HCT116 (cell line): Measurements from ENCODE around the gene NAA15. TPM values are rescaled to one million over a fixed set of nuclear protein-coding genes. Genes with fewer than 3 reads are reported as not detected.
"Not testable (repeated sequence)": the region's sequence is repeated elsewhere in the genome, so short reads cannot be mapped to it uniquely, and the experiment has no call there.

Source experiments
- ATAC-seq: fragments of 200-7000 bp; cut with Tn5 transposase; 2 replicates; pipeline ENCODE4 v1.9.1; 2020; ENCODE audit warnings: mild to moderate bottlenecking, moderate library complexity
- BruUV-seq: library from RNA; stranded (reverse); fragments of 400-500 nt; replicated peaks from 2 replicates; lab custom pipeline; 2021; lab: Mats Ljungman, UMichigan
- CTCF ChIA-PET: fragments of 300-600 bp; sonication (Branson Sonifier 250); formaldehyde crosslinking; loops from one replicate; lab custom pipeline; 2021; ENCODE audit warnings: antibody characterized with exemption; lab: Charles Lee
- POLR2A ChIA-PET: fragments of 300-600, 350-600 bp; sonication (Branson Sonifier 250); formaldehyde crosslinking; loops from one replicate; lab custom pipeline; 2021; ENCODE audit warnings: antibody characterized with exemption; lab: Charles Lee
- RAD21 ChIA-PET, 2 experiments: fragments of 300-600 bp; sonication (Branson Sonifier 250); formaldehyde crosslinking; loops; one replicate each; lab custom pipeline; 2023; ENCODE audit warnings: low total read pairs in 2 of 2; ENCODE audit not compliant: uncharacterized antibody in 2 of 2, unreplicated experiment in 2 of 2, low non-redundant PET in 1 of 2; lab: Charles Lee
- DNase-seq: peaks from one replicate; pipeline ENCODE4 v3.0.0-alpha.2; 2010; ENCODE audit warnings: low read depth, low spot score
- H2AFZ ChIP-seq: fragments of 200-600 bp; shearing (Covaris generic), sonication (generic); 2 replicates; pipeline ENCODE4 v1.6.1; 2017; ENCODE audit warnings: low read depth, mixed run types, mixed read lengths, antibody characterized with exemption, low read length; ENCODE audit not compliant: poor library complexity, severe bottlenecking
- H3K27ac ChIP-seq: 2 replicates; pipeline ENCODE4 v1.5.1; 2012; ENCODE audit warnings: low read depth, low read length
- H3K27me3 ChIP-seq: fragments of 200-600 bp; sonication (generic); 2 replicates; pipeline ENCODE4 v1.6.1; 2016; ENCODE audit warnings: mixed run types, low read length, mixed read lengths; ENCODE audit not compliant: insufficient read depth
- H3K36me3 ChIP-seq, 2 experiments: fragments of 200-500 bp in 1 of 2; fragments of 200-600 bp in 1 of 2; sonication (Bioruptor generic) in 1 of 2; sonication (generic) in 1 of 2; 2 replicates each; pipeline versions ENCODE4 v1.5.1 to v1.6.1; 2014 to 2016; ENCODE audit warnings: low read length in 2 of 2, inconsistent platforms in 1 of 2, mixed read lengths in 1 of 2, mixed run types in 1 of 2; ENCODE audit not compliant: insufficient read depth in 2 of 2, control insufficient read depth in 1 of 2
- H3K4me1 ChIP-seq, 2 experiments: fragments of 200-600 bp in 1 of 2; sonication (generic) in 1 of 2; 2 replicates each; pipeline versions ENCODE4 v1.5.1 to v1.6.1; 2012 to 2017; ENCODE audit warnings: low read length in 2 of 2, inconsistent platforms in 1 of 2, mild to moderate bottlenecking in 1 of 2, mixed read lengths in 1 of 2, mixed run types in 1 of 2, moderate library complexity in 1 of 2; ENCODE audit not compliant: insufficient read depth in 2 of 2, control insufficient read depth in 1 of 2
- H3K4me2 ChIP-seq: fragments of 200-600 bp; sonication (generic); 2 replicates; pipeline ENCODE4 v1.6.1; 2017; ENCODE audit warnings: mixed run types, low read length, mixed read lengths
- H3K4me3 ChIP-seq, 2 experiments: fragments of 200-600 bp in 1 of 2; sonication (generic) in 1 of 2; replicated peaks in 1 of 2; 2 replicates each; pipeline ENCODE4 v1.5.1; 2011 to 2016; ENCODE audit warnings: low read length in 2 of 2, control low read depth in 1 of 2, low read depth in 1 of 2, mild to moderate bottlenecking in 1 of 2, mixed read lengths in 1 of 2, mixed run types in 1 of 2
- H3K79me2 ChIP-seq: fragments of 200-600 bp; sonication (generic); 2 replicates; pipeline ENCODE4 v1.6.1; 2017; ENCODE audit warnings: mild to moderate bottlenecking, mixed run types, low read length, moderate library complexity, mixed read lengths; ENCODE audit not compliant: insufficient read depth
- H3K9ac ChIP-seq: fragments of 200-600 bp; sonication (generic); 2 replicates; pipeline ENCODE4 v1.6.1; 2016; ENCODE audit warnings: low read length, mixed read lengths
- H3K9me2 ChIP-seq: fragments of 200-600 bp; sonication (generic), shearing (Covaris generic); 2 replicates; pipeline ENCODE4 v1.6.1; 2017; ENCODE audit warnings: mixed run types, mild to moderate bottlenecking, moderate library complexity; ENCODE audit not compliant: insufficient read depth
- H3K9me3 ChIP-seq, 2 experiments: fragments of 200-500 bp in 1 of 2; fragments of 200-600 bp in 1 of 2; sonication (Bioruptor generic) in 1 of 2; sonication (generic) in 1 of 2; 2 replicates each; pipeline ENCODE4 v1.6.1; 2014 to 2017; ENCODE audit warnings: low read length in 2 of 2, mixed read lengths in 2 of 2, inconsistent platforms in 1 of 2, low read depth in 1 of 2, mild to moderate bottlenecking in 1 of 2, mixed run types in 1 of 2, moderate library complexity in 1 of 2; ENCODE audit not compliant: control insufficient read depth in 1 of 2, insufficient read depth in 1 of 2
- H4K20me1 ChIP-seq: fragments of 200-600 bp; sonication (generic), shearing (Covaris generic); 2 replicates; pipeline ENCODE4 v1.6.1; 2017; ENCODE audit warnings: mixed run types, mild to moderate bottlenecking, moderate library complexity; ENCODE audit not compliant: insufficient read depth
- EZH2 ChIP-seq: fragments of 200-600 bp; sonication (generic); IDR thresholded peaks from 2 replicates; pipeline ENCODE4 v1.6.1; 2017; ENCODE audit warnings: antibody characterized with exemption, mixed run types
- FOSL1 ChIP-seq: IDR thresholded peaks from 2 replicates; pipeline ENCODE4 v1.6.1; 2012; ENCODE audit warnings: low read depth
- JUND ChIP-seq: IDR thresholded peaks from 2 replicates; pipeline ENCODE4 v1.6.1; 2012
- SP1 ChIP-seq: IDR thresholded peaks from 2 replicates; pipeline ENCODE4 v1.6.1; 2012; ENCODE audit warnings: low read depth
- ZBTB33 ChIP-seq: IDR thresholded peaks from 2 replicates; pipeline ENCODE4 v1.6.1; 2011; ENCODE audit warnings: mild to moderate bottlenecking, low read length, moderate library complexity; ENCODE audit not compliant: insufficient replicate concordance; ENCODE audit errors: extremely low read depth
- ZNF274 ChIP-seq: fragments of 200-500 bp; sonication (Bioruptor generic); IDR thresholded peaks from 2 replicates; pipeline ENCODE4 v1.6.1; 2014; ENCODE audit warnings: mild to moderate bottlenecking, low read depth, low read length, inconsistent platforms
- intact Hi-C: fragments of 100-400 bp; cut with micrococcal nuclease; formaldehyde crosslinking; loops from 2 replicates; pipeline ENCODE4 v1.10.0; 2022
- total RNA-seq: library from RNA; stranded (reverse); gene quantifications from one replicate; pipeline ENCODE4 v1.2.1, GENCODE V29; 2021; ENCODE audit not compliant: unreplicated experiment

NAA15 gene
- total RNA-seq, 1 experiment from 2014 or later = 79.7 TPM

GRCh38 chr4:139319571-139319970 is 18.3 kb downstream of the NAA15 start:
- ChIA-PET RAD21 (no interaction called here), POLR2A (no interaction called here), CTCF (no interaction called here)
- peaks cover 100% of the 10 kb centered on the region for H3K79me2 ChIP-seq
- H3K4me3 ChIP-seq = no peak overlapping the region
- intact Hi-C loops = no loop called here
- no peak overlapping the region for H3K27ac ChIP-seq
- no peak overlapping the region for H3K9ac ChIP-seq
- H3K9me2 ChIP-seq = no peaks in the 10 kb centered on the region
- H3K36me3 ChIP-seq = no peaks in the 10 kb centered on the region
- H3K9me3 ChIP-seq = no peaks in the 10 kb centered on the region
- DNase-seq (no peak), ATAC-seq (no peak)
- no TSS peak for BruUV-seq
- no peaks in the 10 kb centered on the region for H3K27me3 ChIP-seq
- no peak overlapping the region for H2AFZ ChIP-seq
- H3K4me1 ChIP-seq = no peaks in the 10 kb centered on the region; a peak in 1 of 4 replicates
- H3K4me2 ChIP-seq = no peak overlapping the region
- TF ChIP-seq SP1 (no peak), EZH2 (no peak), JUND (no peak), FOSL1 (no peak), ZNF274 (no peak), ZBTB33 (no peak)
- H4K20me1 ChIP-seq = peaks cover 51% of the 10 kb centered on the region; the same call in 1 of the 2 replicates

- H3K27ac ChIP-seq, BruUV-seq, H3K9ac ChIP-seq, H3K4me1 ChIP-seq, H3K9me3 ChIP-seq, CTCF ChIA-PET, DNase-seq, ATAC-seq, H3K9me2 ChIP-seq, H3K4me3 ChIP-seq, H3K36me3 ChIP-seq, H3K4me2 ChIP-seq, intact Hi-C loops, RAD21 ChIA-PET, POLR2A ChIA-PET, H2AFZ ChIP-seq, H3K27me3 ChIP-seq: not testable (repeated sequence)
- H3K79me2 ChIP-seq = peaks cover 100% of the 10 kb centered on the region
- peaks cover 54% of the 10 kb centered on the region; the same call in 1 of the 2 replicates for H4K20me1 ChIP-seq
Observed at GRCh38 chr4:139322070-139322469, 20.8 kb downstream of the NAA15 start.

- H3K4me2 ChIP-seq, RAD21 ChIA-PET, H2AFZ ChIP-seq, DNase-seq, CTCF ChIA-PET, H3K9ac ChIP-seq, H3K4me1 ChIP-seq, H3K27ac ChIP-seq, BruUV-seq, H3K4me3 ChIP-seq, intact Hi-C loops, H3K9me3 ChIP-seq, H3K27me3 ChIP-seq, POLR2A ChIA-PET, H3K9me2 ChIP-seq, H3K36me3 ChIP-seq, ATAC-seq: not testable (repeated sequence)
- peaks cover 100% of the 10 kb centered on the region for H3K79me2 ChIP-seq
- H4K20me1 ChIP-seq = peaks cover 52% of the 10 kb centered on the region; the same call in 1 of the 2 replicates
Observed at GRCh38 chr4:139322541-139322940, 21.2 kb downstream of the NAA15 start.
